ENCODE data around the gene FUT7. TPM values are rescaled to one million over a fixed set of nuclear protein-coding genes. Genes with fewer than 3 reads are reported as not detected.
A peak's percentile ranks its signal among the peaks of the same experiment; 100 is the strongest.

The FUT7 gene
- total and polyA plus RNA-seq, 9 of the 15 experiments (the other 6 are each of a cell fraction or from before 2014, with no cell fraction given), result not detected

DNA sequence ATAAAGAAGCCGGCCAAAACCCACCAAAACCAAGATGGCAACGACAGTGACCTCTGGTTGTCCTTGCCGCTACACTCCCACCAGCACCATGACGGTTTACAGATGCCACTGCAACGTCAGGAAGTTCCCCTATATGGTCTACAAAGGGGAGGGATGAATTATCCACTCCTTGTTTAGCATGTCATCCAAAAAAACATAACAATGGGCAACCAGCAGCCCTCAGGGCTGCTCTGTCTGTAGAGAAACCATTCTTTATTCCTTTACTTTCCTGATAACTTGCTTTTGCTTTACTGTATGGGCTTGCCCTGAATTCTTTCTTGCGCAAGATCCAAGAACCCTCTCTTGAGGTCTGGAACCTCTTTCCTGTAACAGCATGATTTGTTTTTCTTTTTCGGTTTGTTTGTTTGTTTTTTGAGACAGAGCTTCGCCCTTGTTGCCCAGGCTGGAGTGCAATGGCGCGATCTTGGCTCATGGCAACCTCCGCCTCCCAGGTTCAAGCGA, 43.4 kb upstream of the FUT7 start (continued):
- TF ChIP-seq, protein P1, sequence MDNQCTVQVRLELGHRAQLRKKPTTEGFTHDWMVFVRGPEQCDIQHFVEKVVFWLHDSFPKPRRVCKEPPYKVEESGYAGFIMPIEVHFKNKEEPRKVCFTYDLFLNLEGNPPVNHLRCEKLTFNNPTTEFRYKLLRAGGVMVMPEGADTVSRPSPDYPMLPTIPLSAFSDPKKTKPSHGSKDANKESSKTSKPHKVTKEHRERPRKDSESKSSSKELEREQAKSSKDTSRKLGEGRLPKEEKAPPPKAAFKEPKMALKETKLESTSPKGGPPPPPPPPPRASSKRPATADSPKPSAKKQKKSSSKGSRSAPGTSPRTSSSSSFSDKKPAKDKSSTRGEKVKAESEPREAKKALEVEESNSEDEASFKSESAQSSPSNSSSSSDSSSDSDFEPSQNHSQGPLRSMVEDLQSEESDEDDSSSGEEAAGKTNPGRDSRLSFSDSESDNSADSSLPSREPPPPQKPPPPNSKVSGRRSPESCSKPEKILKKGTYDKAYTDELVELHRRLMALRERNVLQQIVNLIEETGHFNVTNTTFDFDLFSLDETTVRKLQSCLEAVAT (IDR thresholded peaks at IDR 0.05), result no peak
- TF ChIP-seq BACH1 (tag; IDR thresholded peaks at IDR 0.05), result peak; percentile 85; the same call in 1 of the 2 replicates
- no peak for TF ChIP-seq EGR1 (conservative IDR thresholded peaks at IDR 0.05)
- TF ChIP-seq PHF8 (IDR thresholded peaks at IDR 0.05; ENCODE audit: borderline replicate concordance, low read length), result no peak
- TF ChIP-seq POU5F1 (IDR thresholded peaks at IDR 0.05; ENCODE audit: borderline replicate concordance, low read depth, low read length, partially characterized antibody), result no peak
- no peak for TF ChIP-seq PTBP1 (IDR thresholded peaks at IDR 0.05; ENCODE audit: low read depth, low read length)
- TF ChIP-seq, protein P2, sequence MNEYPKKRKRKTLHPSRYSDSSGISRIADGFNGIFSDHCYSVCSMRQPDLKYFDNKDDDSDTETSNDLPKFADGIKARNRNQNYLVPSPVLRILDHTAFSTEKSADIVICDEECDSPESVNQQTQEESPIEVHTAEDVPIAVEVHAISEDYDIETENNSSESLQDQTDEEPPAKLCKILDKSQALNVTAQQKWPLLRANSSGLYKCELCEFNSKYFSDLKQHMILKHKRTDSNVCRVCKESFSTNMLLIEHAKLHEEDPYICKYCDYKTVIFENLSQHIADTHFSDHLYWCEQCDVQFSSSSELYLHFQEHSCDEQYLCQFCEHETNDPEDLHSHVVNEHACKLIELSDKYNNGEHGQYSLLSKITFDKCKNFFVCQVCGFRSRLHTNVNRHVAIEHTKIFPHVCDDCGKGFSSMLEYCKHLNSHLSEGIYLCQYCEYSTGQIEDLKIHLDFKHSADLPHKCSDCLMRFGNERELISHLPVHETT (CRISPR knock-in tag; conservative IDR thresholded peaks at IDR 0.05 in 1 of 2, IDR thresholded peaks at IDR 0.05 in 1 of 2), result peak in 1 of 2 experiments; percentile 93; a peak in 2 of 4 replicates
- no peak for TF ChIP-seq MECOM (CRISPR knock-in tag; IDR thresholded peaks at IDR 0.05)
- peak; percentile 53; the same call in 1 of the 2 replicates for TF ChIP-seq CREM (IDR thresholded peaks at IDR 0.05; ENCODE audit: low read depth)
- TF ChIP-seq STAG1 (CRISPR knock-in tag; IDR thresholded peaks at IDR 0.05; ENCODE audit: borderline replicate concordance), result no peak
- peak; percentile 97 for TF ChIP-seq ESRRA (IDR thresholded peaks at IDR 0.05; ENCODE audit: borderline replicate concordance, low read depth)
- no peak for TF ChIP-seq C11orf30 (IDR thresholded peaks at IDR 0.05; ENCODE audit: low read depth)
- 0 out of 2 replicates have a peak, but pooled peaks have one; percentile 7 for TF ChIP-seq NFRKB (IDR thresholded peaks at IDR 0.05; ENCODE audit: low read depth)
- TF ChIP-seq ZNF431 (CRISPR knock-in tag; IDR thresholded peaks at IDR 0.05), result no peak
- 0 out of 2 replicates have a peak, but pooled peaks have one; percentile 16 for TF ChIP-seq LCOR (CRISPR knock-in tag; IDR thresholded peaks at IDR 0.05)
- TF ChIP-seq SAFB (IDR thresholded peaks at IDR 0.05; ENCODE audit: borderline replicate concordance, low read depth, low read length), result no peak
- TF ChIP-seq CBX5 (IDR thresholded peaks at IDR 0.05; ENCODE audit: borderline replicate concordance, low read depth), result no peak
- TF ChIP-seq FOSL1 (tag; conservative IDR thresholded peaks at IDR 0.05), result no peak; the same call in 1 of the 2 replicates
- TF ChIP-seq GABPA (tag; conservative IDR thresholded peaks at IDR 0.05; ENCODE audit: low read depth), result peak; percentile 30; the same call in 1 of the 2 replicates
- TF ChIP-seq, protein P3, sequence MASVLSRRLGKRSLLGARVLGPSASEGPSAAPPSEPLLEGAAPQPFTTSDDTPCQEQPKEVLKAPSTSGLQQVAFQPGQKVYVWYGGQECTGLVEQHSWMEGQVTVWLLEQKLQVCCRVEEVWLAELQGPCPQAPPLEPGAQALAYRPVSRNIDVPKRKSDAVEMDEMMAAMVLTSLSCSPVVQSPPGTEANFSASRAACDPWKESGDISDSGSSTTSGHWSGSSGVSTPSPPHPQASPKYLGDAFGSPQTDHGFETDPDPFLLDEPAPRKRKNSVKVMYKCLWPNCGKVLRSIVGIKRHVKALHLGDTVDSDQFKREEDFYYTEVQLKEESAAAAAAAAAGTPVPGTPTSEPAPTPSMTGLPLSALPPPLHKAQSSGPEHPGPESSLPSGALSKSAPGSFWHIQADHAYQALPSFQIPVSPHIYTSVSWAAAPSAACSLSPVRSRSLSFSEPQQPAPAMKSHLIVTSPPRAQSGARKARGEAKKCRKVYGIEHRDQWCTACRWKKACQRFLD (CRISPR knock-in tag; IDR thresholded peaks at IDR 0.05), result peak; percentile 98
- TF ChIP-seq GTF2E2 (tag; IDR thresholded peaks at IDR 0.05), result peak; percentile 9
- TF ChIP-seq CREB1 (IDR thresholded peaks at IDR 0.05), result no peak
- TF ChIP-seq CREB1 (CRISPR knock-in tag; IDR thresholded peaks at IDR 0.05), result 0 out of 2 replicates have a peak, but pooled peaks have one; percentile 12
- TF ChIP-seq NR4A1 (CRISPR knock-in tag; IDR thresholded peaks at IDR 0.05), result no peak
- TF ChIP-seq NR4A1 (tag; IDR thresholded peaks at IDR 0.05), result peak; percentile 66; the same call in 1 of the 2 replicates
- TF ChIP-seq MBD2 (IDR thresholded peaks at IDR 0.05; ENCODE audit: borderline replicate concordance, low read depth), result no peak
- no peak for TF ChIP-seq OTX1 (CRISPR knock-in tag; IDR thresholded peaks at IDR 0.05)
- TF ChIP-seq KDM2B (CRISPR knock-in tag; IDR thresholded peaks at IDR 0.05), result no peak
